Temporal lobe (tissue), 2 donors: ENCODE data around the gene ST8SIA4. TPM values are rescaled to one million over a fixed set of nuclear protein-coding genes. Genes with fewer than 3 reads are reported as not detected.

Source experiments
- small RNA-seq: library from RNA; depleted of rRNA; stranded (forward); fragments of <200 nt; gene quantifications from one replicate; pipeline ENCODE3, GENCODE V24; 2014; ENCODE audit warnings: low replicate concordance
- total RNA-seq: library from RNA; depleted of rRNA; stranded (reverse); fragments of >200 nt; gene quantifications from one replicate; pipeline ENCODE4 v1.2.3, GENCODE V29; 2014

The ST8SIA4 gene
- total RNA-seq, 1 donor from 2014 or later: 38.8 TPM

Small RNA genes lying within 50 kb of the gene (small RNA-seq; reads per million reads assigned to genes)
- gene MIR548P: not detected
